ENCODE measurements around the gene PACSIN2.

Gene PACSIN2

GRCh38 chr22:43006016-43006505 is 8.9 kb downstream of the PACSIN2 start:
- H2AFZ ChIP-seq (ENCODE audit: low read length) = no peak overlapping the region
- H3K9me2 ChIP-seq (replicated peaks; ENCODE audit: insufficient read depth, low read length) = no peaks in the 10 kb centered on the region
- H3K4me1 ChIP-seq (ENCODE audit: low read length) = no peaks in the 10 kb centered on the region
- H3K79me2 ChIP-seq (ENCODE audit: low read length) = peaks cover 65% of the 10 kb centered on the region
- H3K4me3 ChIP-seq (ENCODE audit: low read length) = no peak overlapping the region
- H3K4me2 ChIP-seq (ENCODE audit: low read depth, low read length) = no peak overlapping the region
- H4K20me1 ChIP-seq (ENCODE audit: insufficient read depth, low read length) = no peaks in the 10 kb centered on the region; the same call in 1 of the 2 replicates
- H3K9ac ChIP-seq (ENCODE audit: low read length) = no peak overlapping the region
- H3K9me3 ChIP-seq (replicated peaks; ENCODE audit: insufficient read depth, low read length) = no peaks in the 10 kb centered on the region
- H3K27me3 ChIP-seq (replicated peaks; ENCODE audit: insufficient read depth, low read length) = no peaks in the 10 kb centered on the region
- DNase-seq = no peak
- no peaks in the 10 kb centered on the region for H3F3A ChIP-seq (ENCODE audit: insufficient read depth, low read length)
- H3K36me3 ChIP-seq (replicated peaks; ENCODE audit: insufficient read depth, low read length) = no peaks in the 10 kb centered on the region
- no peak overlapping the region for H3K27ac ChIP-seq (ENCODE audit: low read length)
- TF ChIP-seq CTCF (IDR thresholded peaks at IDR 0.05; ENCODE audit: low read length) = no peak
- TF ChIP-seq EZH2phosphoT487 (IDR thresholded peaks at IDR 0.05; ENCODE audit: low read length) = no peak
- TF ChIP-seq EZH2 (optimal IDR thresholded peaks at IDR 0.05; ENCODE audit: low read depth, low read length) = no peak

- no peak overlapping the region for H2AFZ ChIP-seq (ENCODE audit: low read length)
- no peaks in the 10 kb centered on the region; the same call in none of the 2 replicates for H4K20me1 ChIP-seq (ENCODE audit: insufficient read depth, low read length)
- no peak overlapping the region for H3K4me2 ChIP-seq (ENCODE audit: low read depth, low read length)
These were observed 9.8 kb downstream of the PACSIN2 start for GRCh38 chr22:43005106-43005505.

GRCh38 chr22:43004362-43005035 is 10.4 kb downstream of the PACSIN2 start:
- Histone ChIP-seq H3K79me2 (ENCODE audit: low read length) (peaks cover 66% of the 10 kb centered on the region), H3K9me3 (replicated peaks; ENCODE audit: insufficient read depth, low read length) (no peaks in the 10 kb centered on the region), H3K27me3 (replicated peaks; ENCODE audit: insufficient read depth, low read length) (no peaks in the 10 kb centered on the region), H3K4me3 (ENCODE audit: low read length) (no peak overlapping the region), H3K4me1 (ENCODE audit: low read length) (0 out of 2 replicates have a peak, but pooled peaks cover 6% of the 10 kb centered on the region), H3K4me2 (ENCODE audit: low read depth, low read length) (no peak overlapping the region), H3K27ac (ENCODE audit: low read length) (no peak overlapping the region), H3K36me3 (replicated peaks; ENCODE audit: insufficient read depth, low read length) (no peaks in the 10 kb centered on the region), H4K20me1 (ENCODE audit: insufficient read depth, low read length) (no peaks in the 10 kb centered on the region; the same call in none of the 2 replicates), H2AFZ (ENCODE audit: low read length) (no peak overlapping the region), H3F3A (ENCODE audit: insufficient read depth, low read length) (no peaks in the 10 kb centered on the region), H3K9me2 (replicated peaks; ENCODE audit: insufficient read depth, low read length) (no peaks in the 10 kb centered on the region), H3K9ac (ENCODE audit: low read length) (no peak overlapping the region)
- DNase-seq = no peak
- TF ChIP-seq CTCF (IDR thresholded peaks at IDR 0.05; ENCODE audit: low read length) (no peak), EZH2phosphoT487 (IDR thresholded peaks at IDR 0.05; ENCODE audit: low read length) (no peak), EZH2 (optimal IDR thresholded peaks at IDR 0.05; ENCODE audit: low read depth, low read length) (no peak)

More at GRCh38 chr22:43005106-43005505, 9.8 kb downstream of the PACSIN2 start:
- Histone ChIP-seq H3K9me2 (replicated peaks; ENCODE audit: insufficient read depth, low read length) (no peaks in the 10 kb centered on the region), H3K4me1 (ENCODE audit: low read length) (0 out of 2 replicates have a peak, but pooled peaks cover 6% of the 10 kb centered on the region), H3K4me3 (ENCODE audit: low read length) (no peak overlapping the region), H3K27me3 (replicated peaks; ENCODE audit: insufficient read depth, low read length) (no peaks in the 10 kb centered on the region), H3K9ac (ENCODE audit: low read length) (no peak overlapping the region), H3K36me3 (replicated peaks; ENCODE audit: insufficient read depth, low read length) (no peaks in the 10 kb centered on the region), H3K79me2 (ENCODE audit: low read length) (peaks cover 67% of the 10 kb centered on the region), H3F3A (ENCODE audit: insufficient read depth, low read length) (no peaks in the 10 kb centered on the region), H3K9me3 (replicated peaks; ENCODE audit: insufficient read depth, low read length) (no peaks in the 10 kb centered on the region), H3K27ac (ENCODE audit: low read length) (no peak overlapping the region)
- TF ChIP-seq CTCF (IDR thresholded peaks at IDR 0.05; ENCODE audit: low read length) = no peak
- TF ChIP-seq EZH2 (optimal IDR thresholded peaks at IDR 0.05; ENCODE audit: low read depth, low read length) = no peak
- no peak for TF ChIP-seq EZH2phosphoT487 (IDR thresholded peaks at IDR 0.05; ENCODE audit: low read length)
- DNase-seq = no peak

Data from MM.1S (cell line).